GM21360 (cell line): ENCODE measurements around the gene RHD.
"Not testable (repeated sequence)": the region's sequence is repeated elsewhere in the genome, so short reads cannot be mapped to it uniquely, and the experiment has no call there.

ENCODE experiments used
- ATAC-seq: cut with Tn5 transposase; IDR thresholded peaks from one replicate; pipeline ENCODE4 v1.9.1; 2021; ENCODE audit warnings: mild to moderate bottlenecking, moderate library complexity; ENCODE audit not compliant: unreplicated experiment

The RHD gene

GRCh38 chr1:25302330-25302729, 30.0 kb downstream of the RHD start:
- ATAC-seq, result not testable (repeated sequence)

- ATAC-seq, result not testable (repeated sequence)
These were observed 32.6 kb downstream of the RHD start for GRCh38 chr1:25304936-25305335.

- ATAC-seq, result not testable (repeated sequence)
These were observed 35.9 kb downstream of the RHD start for GRCh38 chr1:25308168-25308567.

DNA sequence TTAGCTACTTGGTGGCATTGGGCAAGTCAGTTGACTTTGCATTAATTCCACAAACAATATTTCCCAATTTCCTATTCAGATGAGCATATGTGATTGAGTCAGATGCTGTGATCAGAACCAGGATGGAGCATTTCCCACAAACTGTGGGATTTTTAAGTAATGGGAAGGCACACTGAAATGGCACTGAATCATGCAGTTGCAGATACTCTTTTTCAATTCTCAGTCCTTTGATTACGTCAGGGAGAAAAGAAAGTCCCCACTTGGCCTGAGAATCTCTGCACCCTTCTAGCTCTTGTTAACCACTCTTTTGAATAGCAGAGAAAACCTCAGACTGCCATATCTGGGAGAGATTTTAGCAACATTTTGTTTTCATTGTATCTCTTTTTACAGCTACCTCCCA, 36.8 kb downstream of the RHD start:
- ATAC-seq, result not testable (repeated sequence)

GRCh38 chr1:25309486-25309885, 37.2 kb downstream of the RHD start:
- not testable (repeated sequence) for ATAC-seq

GRCh38 chr1:25312806-25313470, 40.6 kb downstream of the RHD start:
- not testable (repeated sequence) for ATAC-seq

- ATAC-seq, result not testable (repeated sequence)
These were observed 48.1 kb downstream of the RHD start for GRCh38 chr1:25320314-25320938.

DNA sequence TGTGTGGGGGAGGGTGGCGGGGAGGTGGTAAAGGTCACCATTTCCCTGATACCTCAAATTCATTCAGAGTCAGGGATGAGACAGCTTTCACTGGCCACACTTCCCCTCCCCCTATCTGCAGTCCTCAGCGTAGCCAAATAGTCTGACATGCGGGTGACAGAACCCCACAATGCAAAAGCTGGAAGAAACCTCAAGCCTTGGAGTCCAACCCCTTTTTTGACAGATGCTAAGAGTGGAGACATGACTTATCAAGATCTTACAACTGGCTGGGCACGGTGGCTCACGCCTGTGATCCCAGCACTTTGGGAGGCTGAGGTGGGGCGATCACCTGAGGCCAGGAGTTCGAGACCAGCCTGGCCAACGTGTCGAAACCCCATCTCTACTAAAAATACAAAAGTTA, 49.8 kb downstream of the RHD start:
- not testable (repeated sequence) for ATAC-seq

GRCh38 chr1:25324407-25324806, 52.1 kb downstream of the RHD start:
- ATAC-seq, result not testable (repeated sequence)

GRCh38 chr1:25327864-25328790, 55.8 kb downstream of the RHD start:
- not testable (repeated sequence) for ATAC-seq

DNA sequence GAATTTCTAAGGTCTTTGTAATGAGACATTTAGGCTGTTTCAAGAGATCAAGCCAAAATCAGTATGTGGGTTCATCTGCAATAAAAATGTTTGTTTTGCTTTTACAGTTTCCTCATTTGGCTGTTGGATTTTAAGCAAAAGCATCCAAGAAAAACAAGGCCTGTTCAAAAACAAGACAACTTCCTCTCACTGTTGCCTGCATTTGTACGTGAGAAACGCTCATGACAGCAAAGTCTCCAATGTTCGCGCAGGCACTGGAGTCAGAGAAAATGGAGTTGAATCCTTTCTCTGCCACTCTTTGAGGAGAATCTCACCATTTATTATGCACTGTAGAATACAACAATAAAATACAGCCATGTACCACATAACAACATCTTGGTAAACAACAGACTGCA, 56.5 kb downstream of the RHD start:
- not testable (repeated sequence) for ATAC-seq

DNA sequence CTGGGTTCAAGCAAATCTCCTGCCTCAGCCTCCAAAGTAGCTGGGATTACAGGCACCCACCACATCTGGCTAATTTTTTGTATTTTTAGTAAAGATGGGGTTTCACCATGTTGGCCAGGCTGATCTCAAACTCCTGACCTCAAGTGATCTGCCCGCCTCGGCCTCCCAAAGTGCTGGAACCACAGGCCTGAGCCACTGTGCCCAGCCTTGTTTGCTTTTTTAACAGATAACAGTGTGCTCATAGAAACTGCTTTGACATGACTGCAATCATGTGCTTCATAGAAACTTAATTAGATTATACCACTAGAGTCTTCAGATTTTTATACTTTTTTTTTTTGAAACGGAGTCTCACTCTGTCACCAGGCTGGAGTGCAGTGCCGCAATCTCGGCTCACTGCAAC, 57.0 kb downstream of the RHD start:
- ATAC-seq, result not testable (repeated sequence)

DNA sequence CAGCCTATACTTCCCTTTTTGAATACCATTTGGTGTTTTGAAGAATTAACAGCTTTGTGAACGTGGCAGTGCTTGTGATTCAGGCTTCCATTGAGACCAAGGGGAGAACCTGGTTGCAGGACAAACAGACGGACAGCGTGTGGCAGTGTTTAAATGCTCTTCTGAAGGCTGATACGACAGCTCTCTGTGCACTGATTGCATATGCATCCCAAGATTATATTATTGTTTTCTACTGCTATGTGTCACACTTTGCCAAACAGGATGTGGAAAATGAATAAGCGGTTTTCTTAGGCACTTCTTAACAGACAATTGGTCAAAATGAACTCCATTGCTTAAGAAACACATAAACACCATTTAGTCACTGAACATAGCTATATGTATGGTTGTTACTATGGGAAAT, 57.6 kb downstream of the RHD start:
- not testable (repeated sequence) for ATAC-seq

- ATAC-seq, result not testable (repeated sequence)
These were observed 64.6 kb downstream of the RHD start for GRCh38 chr1:25336922-25337354.

GRCh38 chr1:25337483-25338187, 65.3 kb downstream of the RHD start:
- ATAC-seq, result peak; percentile 33

DNA sequence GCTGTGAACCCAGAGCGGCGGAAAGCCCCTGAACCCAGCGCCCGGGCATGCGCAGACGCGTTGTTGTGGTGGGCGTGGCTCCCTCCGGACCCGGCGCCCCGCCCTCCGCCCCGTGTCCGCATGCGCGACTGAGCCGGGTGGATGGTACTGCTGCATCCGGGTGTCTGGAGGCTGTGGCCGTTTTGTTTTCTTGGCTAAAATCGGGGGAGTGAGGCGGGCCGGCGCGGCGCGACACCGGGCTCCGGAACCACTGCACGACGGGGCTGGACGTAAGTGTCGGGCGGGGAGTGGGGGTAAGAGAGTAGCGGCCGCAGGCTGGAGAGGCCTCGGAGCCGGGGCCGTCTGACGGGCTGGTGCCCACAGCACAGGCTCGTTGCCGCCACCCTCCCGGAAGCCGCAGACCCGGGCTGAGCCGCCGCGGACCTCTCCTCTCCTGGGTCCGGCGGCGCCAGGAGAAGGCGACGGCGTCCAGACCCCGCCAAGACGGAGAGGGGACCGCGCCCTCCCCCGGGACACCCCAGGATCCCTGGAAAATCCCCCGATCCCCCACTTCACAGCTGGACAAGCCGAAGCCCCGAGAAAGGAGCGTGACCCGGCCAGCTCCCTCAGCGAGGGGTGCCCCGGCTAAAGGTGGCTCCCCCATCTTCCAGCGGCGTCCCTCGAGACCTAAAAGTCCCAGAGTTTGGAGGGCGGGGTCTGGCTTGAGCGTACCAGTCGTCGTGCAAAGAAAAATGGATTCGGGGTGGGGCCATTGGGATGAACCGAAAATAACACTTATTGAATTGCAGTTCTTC, 66.1 kb downstream of the RHD start, which contains the start of gene TMEM50A:
Gene TMEM50A (plus strand): TSS at position 147 of the 794 bp plus-strand sequence. CDS start 2,153 bp downstream, outside the sequence.
- ATAC-seq, result peak; percentile 66

DNA sequence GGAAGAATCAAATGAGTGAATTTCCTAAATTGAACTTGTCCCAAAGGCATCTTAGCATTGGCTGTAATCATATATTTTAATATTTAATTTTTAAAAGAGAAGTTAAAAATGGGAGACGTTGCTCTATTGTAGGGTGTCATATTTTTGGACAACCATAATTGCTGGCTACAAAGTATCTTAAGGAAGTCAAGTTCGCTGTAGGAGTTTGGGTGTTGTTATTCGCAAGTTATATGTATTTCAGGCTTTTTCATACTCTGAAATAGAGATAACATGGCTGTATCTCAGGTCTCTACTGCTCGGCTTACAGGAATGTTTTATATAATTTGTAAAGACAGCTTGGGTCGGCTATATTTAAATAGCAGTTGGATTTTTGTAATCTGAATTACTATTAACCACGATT, 66.7 kb downstream of the RHD start:
- no peak for ATAC-seq

- ATAC-seq, result no peak
These were observed 69.4 kb downstream of the RHD start for GRCh38 chr1:25341746-25342145.

GRCh38 chr1:25342846-25343245, 70.5 kb downstream of the RHD start:
- ATAC-seq, result no peak

GRCh38 chr1:25343872-25344271, 71.6 kb downstream of the RHD start:
- ATAC-seq, result no peak
